ENCODE results near the gene DYRK1A.

Gene DYRK1A

DNA sequence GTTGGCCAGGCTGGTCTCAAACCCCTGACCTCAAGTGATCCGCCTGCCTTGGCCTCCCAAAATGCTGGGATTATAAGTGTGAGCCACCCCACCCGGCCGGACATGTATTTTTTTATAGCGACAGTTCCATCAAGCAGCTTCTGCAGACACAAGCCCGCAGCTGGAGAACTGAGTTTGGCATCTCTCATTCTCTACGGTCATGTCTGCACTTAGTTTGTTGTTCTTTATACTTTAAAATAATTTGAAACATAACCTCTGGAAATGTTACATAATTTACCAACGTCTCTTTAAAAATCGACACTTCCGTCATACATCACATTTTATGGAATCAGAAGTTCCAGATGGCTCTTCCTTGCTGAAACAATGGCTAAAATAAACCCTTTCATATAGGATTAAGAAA lies 183.6 kb downstream of the DYRK1A start:
- H3K4me3 ChIP-seq (ENCODE audit: low read depth, low read length) = no peak overlapping the region
- no peak for DNase-seq (ENCODE audit: low read depth)
- TF ChIP-seq, protein P1, sequence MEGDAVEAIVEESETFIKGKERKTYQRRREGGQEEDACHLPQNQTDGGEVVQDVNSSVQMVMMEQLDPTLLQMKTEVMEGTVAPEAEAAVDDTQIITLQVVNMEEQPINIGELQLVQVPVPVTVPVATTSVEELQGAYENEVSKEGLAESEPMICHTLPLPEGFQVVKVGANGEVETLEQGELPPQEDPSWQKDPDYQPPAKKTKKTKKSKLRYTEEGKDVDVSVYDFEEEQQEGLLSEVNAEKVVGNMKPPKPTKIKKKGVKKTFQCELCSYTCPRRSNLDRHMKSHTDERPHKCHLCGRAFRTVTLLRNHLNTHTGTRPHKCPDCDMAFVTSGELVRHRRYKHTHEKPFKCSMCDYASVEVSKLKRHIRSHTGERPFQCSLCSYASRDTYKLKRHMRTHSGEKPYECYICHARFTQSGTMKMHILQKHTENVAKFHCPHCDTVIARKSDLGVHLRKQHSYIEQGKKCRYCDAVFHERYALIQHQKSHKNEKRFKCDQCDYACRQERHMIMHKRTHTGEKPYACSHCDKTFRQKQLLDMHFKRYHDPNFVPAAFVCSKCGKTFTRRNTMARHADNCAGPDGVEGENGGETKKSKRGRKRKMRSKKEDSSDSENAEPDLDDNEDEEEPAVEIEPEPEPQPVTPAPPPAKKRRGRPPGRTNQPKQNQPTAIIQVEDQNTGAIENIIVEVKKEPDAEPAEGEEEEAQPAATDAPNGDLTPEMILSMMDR (IDR thresholded peaks at IDR 0.05; ENCODE audit: low read depth, low read length) = no peak
- no peak for TF ChIP-seq POLR2A (IDR thresholded peaks at IDR 0.05; ENCODE audit: extremely low read depth, insufficient read length)
- TF ChIP-seq, protein P2, sequence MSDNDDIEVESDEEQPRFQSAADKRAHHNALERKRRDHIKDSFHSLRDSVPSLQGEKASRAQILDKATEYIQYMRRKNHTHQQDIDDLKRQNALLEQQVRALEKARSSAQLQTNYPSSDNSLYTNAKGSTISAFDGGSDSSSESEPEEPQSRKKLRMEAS (IDR thresholded peaks at IDR 0.05; ENCODE audit: low read depth, low read length) = no peak
- no peak for TF ChIP-seq MYC (IDR thresholded peaks at IDR 0.05; ENCODE audit: low read depth, low read length)

DNA sequence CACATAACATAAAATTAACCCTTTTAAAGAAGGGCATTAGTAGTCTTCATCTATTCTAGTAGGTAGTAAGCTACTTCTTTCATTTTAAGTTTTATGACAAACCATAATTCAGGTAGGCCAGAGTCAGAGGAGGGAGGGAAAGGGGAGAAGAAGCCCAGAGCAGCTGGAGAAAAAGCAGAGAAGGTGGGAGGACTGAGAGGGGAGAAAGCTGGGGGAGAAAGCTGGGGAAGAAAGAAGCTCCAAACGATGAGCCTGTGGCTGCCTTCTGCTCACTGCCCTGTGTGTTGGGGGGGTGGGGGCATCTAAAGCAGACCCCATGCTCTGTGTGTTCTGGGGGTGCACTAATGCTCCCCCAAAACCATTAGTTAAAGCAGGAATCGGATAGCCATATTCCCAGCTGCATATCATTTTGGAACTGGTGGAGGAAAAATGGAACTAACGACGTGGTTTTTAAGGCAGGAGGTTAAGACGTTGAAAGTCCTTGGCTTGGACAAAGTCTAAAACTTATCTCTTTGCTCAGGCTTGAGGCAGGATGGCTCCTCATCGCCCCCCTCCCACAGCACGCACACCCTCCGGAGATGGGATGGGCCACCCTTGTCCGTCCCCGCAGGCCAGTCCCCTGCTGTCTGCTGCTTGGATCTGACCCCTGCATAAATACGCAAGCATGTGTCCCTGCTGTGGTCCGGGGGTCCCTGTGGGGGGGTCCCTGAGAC lies 184.2 kb downstream of the DYRK1A start:
- TF ChIP-seq MYC (IDR thresholded peaks at IDR 0.05; ENCODE audit: low read depth, low read length) (no peak), POLR2A (IDR thresholded peaks at IDR 0.05; ENCODE audit: extremely low read depth, insufficient read length) (no peak)
- TF ChIP-seq, protein P1 (IDR thresholded peaks at IDR 0.05; ENCODE audit: low read depth, low read length) = no peak
- TF ChIP-seq, protein P2 (IDR thresholded peaks at IDR 0.05; ENCODE audit: low read depth, low read length) = no peak
- DNase-seq (ENCODE audit: low read depth) = no peak

DNA sequence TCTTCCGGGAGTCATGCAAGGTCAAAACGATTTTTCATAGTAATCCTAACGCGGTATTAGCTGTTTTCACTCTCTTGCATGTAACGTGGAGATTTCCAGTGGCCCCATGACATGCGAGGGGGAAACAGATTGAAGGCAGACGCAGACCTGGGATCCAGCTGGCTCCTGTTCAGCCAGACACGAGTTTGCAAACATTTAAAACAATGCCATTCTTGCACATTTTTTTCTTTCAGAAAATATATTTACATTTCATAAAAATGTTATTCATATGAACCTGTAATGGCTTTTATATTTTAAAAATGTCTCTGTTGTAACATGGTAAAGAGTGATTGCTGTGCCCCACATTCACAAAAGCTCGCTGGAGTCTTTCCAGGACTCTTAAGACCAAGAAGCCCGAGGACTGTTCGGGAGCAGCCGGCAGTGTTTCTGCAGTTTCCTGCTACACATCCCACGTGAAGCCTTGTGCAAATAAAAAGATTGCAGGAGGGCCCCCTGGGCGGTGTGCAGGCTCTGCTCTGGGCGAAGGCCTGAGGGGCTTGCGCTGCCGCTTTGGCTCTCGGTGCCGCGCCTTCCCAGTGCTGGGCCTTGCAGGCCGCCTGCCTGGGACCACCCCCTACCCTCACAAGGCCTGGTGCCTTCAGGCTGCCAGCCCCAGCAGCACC lies 184.9 kb downstream of the DYRK1A start:
- DNase-seq (ENCODE audit: low read depth) = no peak
- H3K4me3 ChIP-seq (ENCODE audit: low read depth, low read length) = no peak overlapping the region
- TF ChIP-seq, protein P1 (IDR thresholded peaks at IDR 0.05; ENCODE audit: low read depth, low read length) = no peak
- TF ChIP-seq, protein P2 (IDR thresholded peaks at IDR 0.05; ENCODE audit: low read depth, low read length) = no peak

More for the DNA sequence above, 184.2 kb downstream of the DYRK1A start:
- no peak overlapping the region for H3K4me3 ChIP-seq (ENCODE audit: low read depth, low read length)

DNA sequence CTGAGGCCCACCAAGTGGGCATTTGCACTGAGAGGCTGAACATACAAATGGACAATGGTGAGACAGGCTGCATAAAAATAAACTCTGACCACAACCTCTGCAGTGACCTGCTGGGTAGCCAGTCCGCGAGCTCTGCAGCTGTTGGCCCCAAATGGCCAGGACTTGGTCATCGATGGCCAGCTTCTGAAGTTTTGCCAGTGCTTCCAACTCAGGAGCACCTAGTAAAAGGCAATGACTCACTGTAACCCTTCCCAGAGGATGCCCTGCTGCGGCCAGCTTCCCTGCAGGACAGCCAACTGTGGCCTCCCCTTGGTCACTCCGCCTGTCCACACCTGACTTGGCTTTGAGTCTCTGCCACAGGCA lies 185.4 kb downstream of the DYRK1A start:
- no peak overlapping the region for H3K4me3 ChIP-seq (ENCODE audit: low read depth, low read length)
- no peak for DNase-seq (ENCODE audit: low read depth)
- TF ChIP-seq, protein P2 (IDR thresholded peaks at IDR 0.05; ENCODE audit: low read depth, low read length) = no peak
- TF ChIP-seq MYC (IDR thresholded peaks at IDR 0.05; ENCODE audit: low read depth, low read length) (no peak), POLR2A (IDR thresholded peaks at IDR 0.05; ENCODE audit: extremely low read depth, insufficient read length) (no peak)
- TF ChIP-seq, protein P1 (IDR thresholded peaks at IDR 0.05; ENCODE audit: low read depth, low read length) = no peak

DNA sequence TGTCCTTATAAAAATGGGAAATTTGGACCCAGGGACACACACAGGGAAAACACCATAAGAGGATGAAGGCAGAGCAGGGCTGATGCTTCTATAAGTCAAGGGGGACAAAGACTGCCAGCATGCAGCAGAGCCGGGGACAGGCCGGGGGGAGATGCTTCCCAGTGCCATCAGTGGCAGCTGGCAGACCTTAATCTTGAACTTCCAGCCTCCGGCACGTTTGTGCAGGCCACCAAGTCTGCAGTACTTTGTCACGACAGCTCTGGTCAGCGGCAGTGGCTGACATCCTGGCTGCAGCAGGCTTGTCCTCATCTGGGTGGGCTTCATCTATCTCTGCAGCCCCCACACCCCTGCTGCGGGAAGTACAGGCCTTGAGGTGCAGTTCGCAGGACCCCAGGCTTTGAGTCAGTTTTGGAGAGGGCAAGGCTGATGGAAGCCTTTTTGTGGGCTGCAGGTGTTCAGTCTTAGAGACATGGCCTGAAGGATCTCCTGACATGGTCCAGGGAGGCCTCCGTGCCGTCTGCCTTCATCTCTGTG lies 186.0 kb downstream of the DYRK1A start:
- H3K4me3 ChIP-seq (ENCODE audit: low read depth, low read length) = no peak overlapping the region
- no peak for DNase-seq (ENCODE audit: low read depth)
- TF ChIP-seq POLR2A (IDR thresholded peaks at IDR 0.05; ENCODE audit: extremely low read depth, insufficient read length) (no peak), MYC (IDR thresholded peaks at IDR 0.05; ENCODE audit: low read depth, low read length) (no peak)
- TF ChIP-seq, protein P1 (IDR thresholded peaks at IDR 0.05; ENCODE audit: low read depth, low read length) = no peak
- TF ChIP-seq, protein P2 (IDR thresholded peaks at IDR 0.05; ENCODE audit: low read depth, low read length) = no peak

All from NB4 (cell line).